GM12801 (cell line): ENCODE measurements around the gene ANKRD28.

Experiments used
- TF ChIP-seq, protein P1 (sequence below): IDR thresholded peaks from one replicate; pipeline ENCODE4 v1.5.1; 2011; ENCODE audit warnings: control low read depth; ENCODE audit not compliant: insufficient read length; ENCODE audit errors: extremely low read depth

ANKRD28 gene

DNA sequence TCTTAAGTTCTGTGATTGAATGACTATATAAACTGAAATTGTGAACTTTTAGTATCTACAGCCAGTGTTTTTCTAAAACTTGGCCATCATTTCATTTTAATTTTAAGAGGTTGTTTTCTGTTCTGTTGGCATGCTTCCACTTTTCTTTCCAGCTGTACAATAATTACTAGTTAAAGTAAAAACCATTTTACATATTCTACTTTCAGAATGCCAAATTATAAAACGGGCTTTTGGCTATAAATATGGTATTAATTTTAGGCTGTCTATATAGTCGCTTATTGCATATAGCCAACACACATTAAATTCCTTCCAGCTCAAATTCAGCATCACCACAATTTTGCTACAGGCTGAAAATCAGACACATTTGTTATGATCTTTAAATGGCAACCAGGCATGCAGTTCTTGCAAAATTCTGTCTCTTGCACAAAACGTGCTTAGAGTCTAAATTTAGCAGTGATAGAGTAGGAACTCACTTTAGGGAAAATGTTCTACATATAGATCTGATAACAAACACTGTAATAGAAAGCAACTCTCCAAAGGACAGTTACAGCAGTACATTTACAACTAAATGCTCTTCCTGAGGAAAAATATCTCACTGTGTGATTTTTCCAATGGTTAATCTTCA, 115.1 kb downstream of the ANKRD28 start:
- TF ChIP-seq, protein P1, sequence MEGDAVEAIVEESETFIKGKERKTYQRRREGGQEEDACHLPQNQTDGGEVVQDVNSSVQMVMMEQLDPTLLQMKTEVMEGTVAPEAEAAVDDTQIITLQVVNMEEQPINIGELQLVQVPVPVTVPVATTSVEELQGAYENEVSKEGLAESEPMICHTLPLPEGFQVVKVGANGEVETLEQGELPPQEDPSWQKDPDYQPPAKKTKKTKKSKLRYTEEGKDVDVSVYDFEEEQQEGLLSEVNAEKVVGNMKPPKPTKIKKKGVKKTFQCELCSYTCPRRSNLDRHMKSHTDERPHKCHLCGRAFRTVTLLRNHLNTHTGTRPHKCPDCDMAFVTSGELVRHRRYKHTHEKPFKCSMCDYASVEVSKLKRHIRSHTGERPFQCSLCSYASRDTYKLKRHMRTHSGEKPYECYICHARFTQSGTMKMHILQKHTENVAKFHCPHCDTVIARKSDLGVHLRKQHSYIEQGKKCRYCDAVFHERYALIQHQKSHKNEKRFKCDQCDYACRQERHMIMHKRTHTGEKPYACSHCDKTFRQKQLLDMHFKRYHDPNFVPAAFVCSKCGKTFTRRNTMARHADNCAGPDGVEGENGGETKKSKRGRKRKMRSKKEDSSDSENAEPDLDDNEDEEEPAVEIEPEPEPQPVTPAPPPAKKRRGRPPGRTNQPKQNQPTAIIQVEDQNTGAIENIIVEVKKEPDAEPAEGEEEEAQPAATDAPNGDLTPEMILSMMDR: no peak

DNA sequence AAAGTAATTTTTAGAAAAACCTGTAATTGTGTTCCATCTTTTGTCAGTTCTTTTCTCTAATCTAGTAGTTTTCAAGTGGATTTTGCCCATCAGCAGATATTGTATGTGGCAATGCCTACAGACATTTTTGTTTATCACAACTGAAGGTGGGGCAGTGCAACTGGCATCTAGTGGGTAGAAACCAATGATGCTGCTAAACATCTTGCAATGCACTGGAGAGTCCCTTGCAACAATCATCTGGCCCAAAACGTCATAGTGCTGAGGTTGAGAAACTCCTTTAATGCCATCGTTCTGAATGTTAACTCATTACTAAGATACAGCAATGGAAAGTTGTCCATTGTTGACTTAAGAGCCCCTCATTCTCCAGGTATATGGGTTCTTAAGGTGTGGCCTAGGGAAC, 116.1 kb downstream of the ANKRD28 start:
- TF ChIP-seq, protein P1: no peak

DNA sequence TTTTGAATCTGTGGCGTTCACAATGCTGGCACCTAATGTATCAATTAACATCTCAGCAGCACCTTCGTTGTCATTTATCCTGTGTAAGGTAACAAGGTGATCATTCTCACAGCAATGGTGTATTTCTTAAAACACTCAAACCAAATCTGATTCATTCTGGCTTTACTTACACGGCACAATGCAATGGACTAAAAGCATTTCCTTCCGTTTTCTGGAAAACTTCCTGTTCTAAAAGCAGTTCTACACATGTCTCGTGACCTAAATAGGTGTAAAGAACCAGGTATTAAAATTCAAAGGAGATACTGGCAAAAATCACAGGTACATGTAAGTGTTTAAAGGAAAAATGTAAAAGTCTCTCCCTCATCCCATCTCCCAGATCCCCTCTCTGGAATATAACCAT, 118.5 kb downstream of the ANKRD28 start:
- TF ChIP-seq, protein P1: no peak

DNA sequence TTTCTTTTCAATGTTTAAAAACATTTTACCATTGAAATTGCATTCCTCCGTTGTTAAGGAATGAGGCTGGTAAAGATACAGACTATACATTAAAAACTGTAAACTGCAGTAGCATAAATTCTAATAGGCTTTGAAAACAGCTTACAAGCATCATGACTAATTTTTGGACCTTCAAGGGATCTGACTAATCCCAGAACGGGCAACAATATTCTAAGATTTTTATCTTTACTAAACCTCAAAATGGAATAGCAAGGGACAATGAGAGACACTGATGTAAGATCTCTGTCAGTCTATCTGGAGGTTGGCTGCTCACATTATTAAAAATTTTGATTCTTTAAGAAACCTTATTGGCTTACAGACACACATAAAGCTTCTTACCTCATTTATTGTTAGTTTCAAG, 121.5 kb downstream of the ANKRD28 start:
- TF ChIP-seq, protein P1: no peak

DNA sequence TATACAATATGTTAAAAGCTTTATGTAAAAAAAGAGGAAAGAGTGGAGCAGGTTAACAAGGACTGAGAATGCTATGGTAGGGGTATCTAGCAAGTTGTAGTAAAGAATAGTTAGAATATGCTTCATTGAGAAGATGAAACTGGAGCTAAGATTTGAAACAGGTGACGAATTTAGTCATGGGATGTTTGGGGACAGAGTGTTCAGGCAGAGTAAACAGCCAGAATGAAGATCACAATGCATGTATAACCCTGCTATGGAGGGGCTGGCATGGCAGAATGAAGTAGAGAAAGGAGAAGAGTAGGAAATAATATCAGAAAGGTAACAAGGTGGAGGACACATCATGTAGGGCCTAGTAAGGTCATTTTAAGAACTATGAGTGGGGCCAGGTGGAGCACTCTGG, 124.2 kb downstream of the ANKRD28 start:
- TF ChIP-seq, protein P1: no peak

DNA sequence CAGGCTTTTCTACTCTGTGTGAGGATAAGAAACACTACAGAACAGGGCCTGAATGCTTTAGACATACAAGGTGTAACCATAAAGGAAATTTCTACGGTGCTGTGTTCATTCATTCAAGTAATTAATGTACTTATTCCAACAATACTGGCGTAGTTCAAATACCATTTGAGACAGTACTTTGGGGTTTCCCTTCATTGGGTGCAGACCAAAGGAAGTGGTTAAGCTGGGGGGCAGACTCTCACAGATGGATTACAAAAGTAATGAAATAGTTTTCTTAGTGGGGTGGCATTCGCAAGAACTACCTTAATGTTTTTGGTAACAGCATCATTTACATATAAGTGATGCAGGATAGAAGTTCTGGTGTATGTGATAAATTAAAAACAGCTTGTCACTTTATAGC, 130.3 kb downstream of the ANKRD28 start:
- TF ChIP-seq, protein P1: no peak

DNA sequence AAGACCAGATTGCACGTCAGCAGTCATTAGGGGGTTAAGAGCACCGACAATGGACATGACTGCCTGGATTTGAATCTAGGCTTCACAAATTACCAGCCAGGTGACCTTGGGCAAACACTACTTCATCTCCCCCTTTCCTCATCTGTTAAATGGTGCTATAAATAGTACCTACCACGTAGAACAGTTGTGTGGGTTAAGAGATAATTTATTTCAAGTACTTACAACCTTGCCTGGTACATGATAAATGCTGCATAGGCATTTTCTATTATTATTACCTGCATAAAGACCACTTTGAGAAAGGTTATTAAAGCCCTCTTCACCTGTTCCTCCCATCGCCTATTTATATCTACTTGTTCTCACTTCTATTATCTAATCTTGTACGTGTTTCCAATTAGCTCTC, 131.5 kb downstream of the ANKRD28 start:
- TF ChIP-seq, protein P1: no peak

DNA sequence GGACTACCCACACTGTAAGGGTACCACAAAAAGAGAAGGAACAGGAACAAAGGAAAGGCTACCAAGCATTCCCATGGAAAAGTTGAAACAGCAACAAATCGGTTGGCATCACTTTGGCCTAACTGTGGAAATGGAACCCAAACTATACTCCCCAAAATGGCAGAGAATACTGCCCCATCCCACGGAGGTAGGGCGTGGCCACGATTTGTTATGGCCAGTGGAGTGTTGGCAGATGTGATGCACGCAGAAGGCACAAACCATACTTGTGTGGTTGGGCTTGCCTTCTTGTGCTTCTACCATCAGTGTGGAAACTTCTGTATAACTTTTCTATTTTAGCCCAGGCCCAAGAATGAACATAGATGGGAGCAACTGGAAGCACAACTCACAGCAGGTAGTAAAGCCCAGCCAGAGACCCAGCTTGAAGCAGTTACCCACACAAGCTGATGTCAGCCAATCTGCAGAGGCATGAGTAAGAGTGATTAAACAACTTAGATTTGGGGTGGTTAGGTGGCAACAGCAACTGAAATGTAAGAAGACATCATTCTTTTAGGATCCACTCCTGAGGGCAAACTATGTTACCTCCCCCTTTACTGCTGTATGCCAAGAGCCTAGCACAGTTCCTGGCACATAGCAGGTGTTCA, 132.1 kb downstream of the ANKRD28 start:
- TF ChIP-seq, protein P1: no peak
